GM19023 (cell line): ENCODE data around the gene KDM2B.
A peak's percentile ranks its signal among the peaks of the same experiment; 100 is the strongest.

ENCODE experiments used
- ATAC-seq: cut with Tn5 transposase; IDR thresholded peaks from one replicate; pipeline ENCODE4 v1.9.1; 2021; ENCODE audit warnings: mild to moderate bottlenecking, moderate library complexity; ENCODE audit not compliant: unreplicated experiment

Gene KDM2B

DNA sequence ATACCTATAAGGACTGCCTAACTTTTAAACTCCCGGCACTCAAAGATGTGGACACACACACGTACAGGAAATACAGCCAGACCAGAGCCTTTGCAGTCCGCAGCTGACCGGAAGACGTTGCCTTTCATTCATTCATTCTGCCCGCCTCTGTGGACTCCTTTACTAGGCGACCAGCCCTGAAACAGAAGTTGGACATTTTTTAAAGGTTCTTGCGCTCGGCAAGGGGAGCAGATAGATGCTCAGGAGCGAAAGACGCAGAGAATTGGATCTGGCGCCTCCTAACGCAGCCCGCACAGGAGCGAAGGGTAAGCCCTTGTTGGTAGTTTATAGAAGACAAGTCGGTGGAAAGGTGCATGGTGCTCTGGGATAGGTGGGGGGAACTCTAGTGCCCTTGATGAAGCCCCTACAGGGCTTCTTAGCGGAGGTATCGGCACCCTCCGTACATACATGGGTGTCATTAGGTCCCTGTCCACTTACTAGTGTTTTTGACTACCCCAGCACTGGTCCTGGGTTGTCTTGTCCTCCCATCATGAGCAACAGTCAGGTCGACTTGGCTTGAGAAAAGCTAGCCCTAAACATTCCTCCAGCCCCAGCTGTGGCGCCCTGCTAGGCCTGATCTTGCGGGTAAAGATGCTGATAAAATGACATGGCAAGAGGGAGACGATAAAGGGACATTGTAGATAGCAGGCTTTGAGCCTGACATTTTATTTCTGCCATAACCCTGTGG is at the start of gene KDM2B:
TSS of gene KDM2B (minus strand) at position 65 of the 727 bp plus-strand sequence. CDS start 112 bp downstream, outside the sequence.
- ATAC-seq, result no peak

GRCh38 chr12:121628536-121628935 is 47.7 kb upstream of the KDM2B start:
- no peak for ATAC-seq

GRCh38 chr12:121628037-121628436 is 47.2 kb upstream of the KDM2B start:
- no peak for ATAC-seq

- peak; percentile 41 for ATAC-seq
Measured at GRCh38 chr12:121626853-121627640, 46.2 kb upstream of the KDM2B start.

DNA sequence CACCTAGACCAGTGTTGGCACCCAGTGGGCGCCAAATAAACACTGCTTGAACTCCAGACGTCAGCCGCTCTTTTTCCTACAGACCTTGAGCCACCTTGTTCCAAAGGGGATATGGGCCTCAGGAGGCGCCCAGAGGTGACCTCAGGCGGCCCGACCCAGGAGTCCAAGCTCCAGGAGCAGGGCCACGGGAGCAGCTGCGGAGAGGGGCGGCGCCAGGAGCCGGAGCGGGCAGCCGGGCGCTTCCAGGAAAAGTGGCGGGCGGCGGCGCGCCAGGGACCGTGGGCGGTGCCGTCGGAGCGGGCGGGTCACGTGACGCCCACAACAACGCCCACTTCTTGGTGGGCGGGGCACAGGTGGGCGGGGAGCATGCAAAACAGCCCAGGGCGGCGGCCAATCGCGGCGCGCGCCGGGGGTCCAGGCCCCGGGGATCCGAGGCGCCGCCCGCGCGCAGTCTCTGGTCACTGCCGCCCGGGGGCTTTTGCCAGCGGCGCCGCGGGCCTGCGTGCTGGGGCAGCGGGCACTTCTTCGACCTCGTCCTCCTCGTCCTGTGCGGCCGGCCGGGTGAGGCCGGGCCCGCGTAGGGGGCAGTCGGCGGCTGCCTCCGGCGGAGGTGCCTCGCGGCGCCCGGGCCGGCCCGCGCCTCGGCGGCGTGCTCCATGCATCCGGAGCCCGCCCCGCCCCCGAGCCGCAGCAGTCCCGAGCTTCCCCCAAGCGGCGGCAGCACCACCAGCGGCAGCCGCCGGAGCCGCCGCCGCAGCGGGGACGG is 45.4 kb upstream of the KDM2B start, which contains the start of gene ORAI1:
TSS of gene ORAI1 (plus strand) at position 444 of the 766 bp plus-strand sequence.
- ATAC-seq, result peak; percentile 71

DNA sequence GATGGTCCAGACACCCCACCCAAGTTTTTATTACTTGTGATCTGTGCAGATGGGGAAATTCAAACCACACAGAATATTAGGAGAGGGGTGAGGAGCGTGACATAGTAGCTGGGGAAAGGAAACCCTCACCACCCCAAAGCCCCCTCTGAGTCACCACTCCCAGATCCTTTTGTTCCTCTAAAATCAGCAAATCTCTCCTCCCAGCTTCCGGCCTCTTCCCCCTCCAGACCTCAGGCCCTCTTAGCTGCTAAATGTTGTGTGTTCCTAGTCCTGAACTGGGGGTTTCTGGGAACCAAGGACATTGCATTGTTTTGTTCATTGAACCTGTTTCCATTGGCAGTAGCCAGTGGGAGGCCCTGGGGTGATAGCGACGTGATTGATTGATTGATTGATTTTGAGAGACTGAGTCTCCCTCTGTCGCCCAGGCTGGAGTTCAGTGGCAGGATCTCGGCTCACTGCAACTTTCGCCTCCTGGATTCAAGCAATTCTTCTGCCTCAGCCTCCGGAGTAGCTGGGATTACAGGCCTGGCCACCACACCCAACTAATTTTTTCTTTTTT is 39.6 kb upstream of the KDM2B start:
- no peak for ATAC-seq

DNA sequence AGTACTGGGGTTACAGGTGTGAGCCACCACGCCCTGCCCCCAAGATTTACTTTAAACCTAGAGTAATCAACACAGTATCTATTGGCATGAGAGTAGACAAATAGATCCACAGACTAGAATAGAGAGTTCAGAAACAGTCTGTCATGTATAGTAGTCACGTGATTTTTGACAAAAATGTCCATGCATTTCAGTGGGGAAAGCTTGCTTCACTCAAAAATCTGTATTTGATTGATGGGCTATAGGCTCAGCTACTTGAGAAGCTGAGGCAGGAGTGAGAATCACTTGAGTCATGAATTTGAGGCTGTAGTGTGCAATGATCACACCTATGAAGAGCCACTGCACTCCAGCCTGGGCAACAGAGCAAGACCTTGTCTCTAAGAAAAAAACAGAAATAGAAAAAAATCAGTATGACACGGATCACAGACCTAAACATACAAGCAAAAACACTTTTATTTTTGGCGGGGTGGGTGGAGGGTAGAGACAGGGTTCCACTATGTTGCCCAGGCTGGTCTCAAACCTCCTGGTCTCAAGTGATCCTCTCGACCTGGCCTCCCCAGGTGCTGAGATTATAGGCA is 37.9 kb upstream of the KDM2B start:
- no peak for ATAC-seq

- ATAC-seq, result no peak
Measured at GRCh38 chr12:121614872-121615467, 34.1 kb upstream of the KDM2B start.

DNA sequence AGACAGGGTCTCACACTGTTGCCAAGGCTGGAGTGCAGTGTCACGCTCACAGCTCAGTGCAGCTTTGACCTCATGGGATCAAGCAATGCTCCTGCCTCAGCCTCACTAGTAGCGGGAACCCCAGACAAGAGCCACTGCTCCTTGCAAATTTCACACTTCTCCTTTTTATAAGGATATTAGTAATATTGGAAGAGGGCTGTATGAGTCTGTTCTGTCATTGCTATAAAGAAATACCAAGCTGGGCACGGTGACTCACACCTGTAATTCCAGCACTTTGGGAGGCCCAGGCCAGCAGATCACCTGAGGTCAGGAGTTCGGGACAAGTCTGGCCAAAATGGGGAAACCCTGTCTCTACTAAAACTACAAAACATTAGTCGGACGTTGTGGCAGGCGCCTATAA is 32.6 kb upstream of the KDM2B start:
- no peak for ATAC-seq

- ATAC-seq, result no peak
Measured at GRCh38 chr12:121611306-121611705, 30.5 kb upstream of the KDM2B start.

DNA sequence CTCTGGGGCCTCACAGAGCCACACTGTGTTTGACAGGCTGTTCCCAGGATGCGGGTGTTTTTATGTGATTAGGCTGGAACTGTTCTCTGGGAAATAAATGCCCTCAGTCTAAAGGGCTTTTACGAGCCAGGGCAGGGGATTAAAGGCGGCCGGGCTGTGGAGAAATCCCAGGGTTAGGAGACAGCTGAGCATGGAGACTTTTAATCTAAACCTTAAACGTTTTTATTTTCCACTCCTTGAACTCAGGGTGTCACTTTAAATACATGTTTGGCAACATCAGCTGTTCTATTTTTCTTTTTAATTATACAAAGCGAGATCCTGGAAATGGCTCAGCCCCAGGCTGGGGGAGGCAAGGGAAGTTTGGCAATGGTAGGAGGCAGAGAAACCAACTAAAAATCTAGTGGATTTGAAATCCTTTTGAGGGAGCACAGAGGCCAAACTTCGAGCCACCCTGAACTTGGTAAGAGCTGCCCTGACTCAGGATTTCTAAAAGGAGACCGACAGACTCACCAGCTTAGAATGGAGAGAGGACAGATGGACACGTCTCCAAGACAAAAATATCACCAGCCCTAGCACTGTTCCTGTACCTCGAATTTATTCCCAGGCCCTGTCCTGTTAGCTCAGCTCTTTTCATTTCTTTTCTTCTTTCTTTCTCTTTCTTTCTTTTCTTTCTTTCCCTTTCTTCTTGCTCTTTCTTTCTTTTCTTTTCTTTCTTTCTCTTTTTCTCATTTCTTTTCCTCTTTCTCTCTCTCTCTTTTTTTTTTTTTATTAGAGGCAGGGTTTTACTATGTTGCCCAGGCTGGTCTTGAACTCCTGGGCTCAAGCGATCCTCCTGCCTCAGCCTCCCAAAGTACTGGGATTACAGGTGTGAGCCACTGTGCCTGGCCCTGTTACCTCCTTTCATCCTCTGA is 29.7 kb upstream of the KDM2B start:
- no peak for ATAC-seq

DNA sequence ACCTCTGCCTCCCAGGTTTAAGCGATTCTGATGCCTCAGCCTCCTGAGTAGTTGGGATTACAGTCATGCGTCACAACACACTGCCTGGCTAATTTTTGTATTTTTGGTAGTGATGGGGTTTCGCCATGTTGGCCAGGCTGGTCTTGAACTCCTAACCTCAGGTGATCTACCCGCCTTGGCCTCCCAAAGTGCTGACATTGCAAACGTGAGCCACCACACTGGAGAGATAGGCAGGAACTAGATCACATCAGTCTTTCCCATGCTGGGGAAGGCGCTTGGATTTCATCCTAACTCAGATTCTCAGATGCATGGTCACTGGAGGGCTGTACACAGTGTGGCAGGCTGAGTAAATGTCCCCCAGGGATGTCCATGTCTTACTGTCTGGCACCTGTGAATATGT is 27.5 kb upstream of the KDM2B start:
- ATAC-seq, result no peak

DNA sequence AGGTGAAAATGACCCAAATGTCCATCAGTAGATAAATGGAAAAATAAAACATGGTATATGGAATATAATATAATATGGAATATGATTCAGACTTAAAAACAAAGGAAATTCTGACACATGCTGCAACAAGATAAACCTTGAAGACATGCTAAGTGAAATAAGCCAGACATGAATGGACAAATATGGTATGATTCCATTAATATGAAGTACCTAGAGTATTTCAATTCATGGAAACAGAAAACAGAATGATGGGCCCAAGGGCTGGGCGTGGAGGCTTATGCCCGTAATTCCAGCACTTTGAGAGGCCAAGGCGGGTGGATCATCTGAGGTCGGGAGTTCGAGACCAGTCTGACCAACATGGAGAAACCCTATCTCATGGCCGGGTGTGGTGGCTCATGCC is 22.8 kb upstream of the KDM2B start:
- no peak for ATAC-seq

GRCh38 chr12:121602766-121603165 is 21.9 kb upstream of the KDM2B start:
- no peak for ATAC-seq

DNA sequence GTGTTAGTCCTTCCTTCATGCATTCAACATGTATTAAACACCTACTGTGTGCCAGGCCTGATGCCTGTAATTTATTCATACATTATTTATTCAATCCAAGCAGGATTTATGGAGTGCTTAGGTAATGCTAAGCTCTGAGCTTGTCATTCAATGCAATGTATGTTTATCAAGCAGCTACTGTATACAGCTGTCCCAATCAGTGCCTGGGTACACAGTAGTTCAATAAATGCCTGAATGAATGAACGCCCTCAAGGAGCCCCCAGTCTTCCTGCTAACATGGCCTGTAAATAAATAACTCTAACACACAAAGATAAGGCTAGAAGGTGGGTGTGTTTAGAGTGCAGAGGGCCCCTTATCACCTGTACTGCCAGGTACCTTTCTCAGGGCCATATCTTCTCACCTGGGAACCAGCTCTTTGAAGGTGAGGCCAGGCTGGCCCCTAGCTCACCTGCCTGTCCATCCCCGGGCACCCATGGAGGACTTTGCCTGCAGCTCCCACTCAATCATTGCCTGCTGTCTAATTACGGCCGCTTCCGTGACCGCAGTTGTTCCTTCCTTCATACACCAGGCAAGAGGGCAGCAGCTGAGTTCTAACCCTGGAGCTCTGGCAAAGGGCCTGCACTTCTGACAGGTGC is 20.0 kb upstream of the KDM2B start:
- no peak for ATAC-seq

GRCh38 chr12:121596526-121596925 is 15.7 kb upstream of the KDM2B start:
- ATAC-seq, result no peak

DNA sequence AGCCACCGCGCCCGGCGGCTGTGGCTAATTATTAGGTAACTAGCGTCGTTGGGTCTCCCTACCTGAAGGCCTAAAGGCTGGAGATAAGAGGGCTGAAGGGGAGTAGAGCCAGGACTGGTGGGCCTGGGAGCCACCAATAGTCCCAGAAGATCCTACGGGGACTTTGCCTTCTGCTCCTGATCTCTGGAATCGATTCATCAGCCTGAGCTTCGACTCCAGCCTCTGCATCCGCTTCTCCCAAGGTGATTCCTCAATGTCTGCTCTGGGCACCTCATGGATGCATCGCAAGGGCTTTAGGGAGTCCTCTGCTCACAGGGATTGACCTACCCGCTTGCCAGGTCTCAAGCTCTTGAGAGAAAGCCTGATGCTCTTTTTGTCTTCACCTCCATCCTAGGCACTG is 14.7 kb upstream of the KDM2B start:
- no peak for ATAC-seq

DNA sequence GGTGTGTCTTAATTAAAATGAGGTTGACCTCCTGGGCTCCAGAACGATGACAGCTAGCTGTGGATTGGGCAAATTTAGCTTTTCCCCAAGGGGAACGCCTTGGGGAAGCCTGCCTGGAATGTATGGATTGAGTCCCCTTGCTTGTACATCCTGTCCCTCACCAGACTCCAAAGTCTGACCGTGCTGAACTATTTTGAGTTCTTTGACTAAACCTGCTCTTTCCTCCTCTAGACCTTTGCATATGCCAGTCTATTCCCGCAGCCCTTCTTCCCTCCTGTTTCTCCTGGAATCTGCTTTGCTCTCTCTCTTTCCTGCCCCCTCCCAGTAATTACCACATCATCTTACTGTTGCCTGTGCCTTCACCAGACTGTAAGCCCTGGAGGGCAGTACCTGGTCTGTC is 11.5 kb upstream of the KDM2B start:
- no peak for ATAC-seq
